ENCODE measurements around the gene AMD1.

GRCh38 chr6:110886555-110887167 is 12.1 kb downstream of the AMD1 start:
- TF ChIP-seq REST (IDR thresholded peaks at IDR 0.05; ENCODE audit: insufficient read depth in 1 of 2, low read depth in 2 of 2, low read length in 2 of 2) (no peak), FOXP2 (optimal IDR thresholded peaks at IDR 0.05; ENCODE audit: borderline replicate concordance, extremely low read depth, extremely low read length, insufficient read depth) (no peak)
